GM23338 (cell line): ENCODE data around the gene LRRC18. TPM values are rescaled to one million over a fixed set of nuclear protein-coding genes. Genes with fewer than 3 reads are reported as not detected.

Source experiments
- CREB1 ChIP-seq: fragments of 250-450 bp; sonication (Bioruptor Pico); IDR thresholded peaks from 2 replicates; pipeline ENCODE4 v1.5.0; 2020; ENCODE audit warnings: low read depth, mild to moderate bottlenecking, moderate library complexity
- NANOG ChIP-seq: IDR thresholded peaks from 2 replicates; pipeline ENCODE4 v1.6.1; 2016; ENCODE audit warnings: antibody characterized with exemption, borderline replicate concordance
- POLR2AphosphoS5 ChIP-seq: IDR thresholded peaks from 2 replicates; pipeline ENCODE4 v1.6.1; 2016; ENCODE audit warnings: antibody characterized with exemption, low read depth
- REST ChIP-seq: IDR thresholded peaks from one replicate; pipeline ENCODE4 v1.6.1; 2018; ENCODE audit warnings: antibody characterized with exemption; ENCODE audit not compliant: unreplicated experiment
- ZNF114 ChIP-seq: fragments of 250-450 bp; sonication (Bioruptor Pico); IDR thresholded peaks from 2 replicates; pipeline ENCODE4 v1.5.0; 2020; ENCODE audit warnings: mild to moderate bottlenecking, moderate library complexity
- ZNF331 ChIP-seq: fragments of 250-450 bp; sonication (Bioruptor Pico); IDR thresholded peaks from 2 replicates; pipeline ENCODE4 v1.5.0; 2020; ENCODE audit warnings: low read depth, mild to moderate bottlenecking, moderate library complexity
- ZNF462 ChIP-seq: fragments of 250-450 bp; sonication (Bioruptor Pico); IDR thresholded peaks from 2 replicates; pipeline ENCODE4 v1.5.0; 2020; ENCODE audit warnings: mild to moderate bottlenecking, moderate library complexity
- polyA plus RNA-seq: library from polyadenylated mRNA; unstranded; fragments of >200 nt; fragmentation: Nextera tagmentation; extraction: Ambion mirVana; gene quantifications from 2 replicates; pipeline ENCODE4 v1.2.1, GENCODE V29; 2016
- total RNA-seq: library from RNA; depleted of rRNA; stranded (reverse); fragments of >200 nt; shearing (Covaris generic); gene quantifications from 2 replicates; pipeline ENCODE4 v1.2.3, GENCODE V29; 2014

LRRC18 gene
- total and polyA plus RNA-seq, 2 experiments from 2014 or later, result not detected

- no peak for TF ChIP-seq ZNF462 (CRISPR knock-in tag)
- no peak for TF ChIP-seq NANOG
- no peak for TF ChIP-seq REST
- no peak for TF ChIP-seq ZNF331 (CRISPR knock-in tag)
- no peak for TF ChIP-seq CREB1 (CRISPR knock-in tag)
- TF ChIP-seq POLR2AphosphoS5, result no peak
- TF ChIP-seq ZNF114 (CRISPR knock-in tag), result no peak
These were observed 4.1 kb downstream of the LRRC18 start (continued) for GRCh38 chr10:48935577-48935976.
